Endodermal cell (in vitro differentiated cells): ENCODE data around the gene TCEANC2. TPM values are rescaled to one million over a fixed set of nuclear protein-coding genes. Genes with fewer than 3 reads are reported as not detected.
"Not testable (repeated sequence)": the region's sequence is repeated elsewhere in the genome, so short reads cannot be mapped to it uniquely, and the experiment has no call there.

Source experiments
- DNase-seq: peaks from one replicate; pipeline ENCODE4 v3.0.0-alpha.2; 2017
- H3K27ac ChIP-seq: 2 replicates; pipeline ENCODE4 v1.5.1; 2013; ENCODE audit warnings: mild to moderate bottlenecking, low read depth, low read length, moderate library complexity
- H3K27me3 ChIP-seq: 2 replicates; pipeline ENCODE4 v1.6.1; 2013; ENCODE audit warnings: mild to moderate bottlenecking, low read length, moderate library complexity; ENCODE audit not compliant: insufficient read depth, control insufficient read depth, poor library complexity, severe bottlenecking
- H3K36me3 ChIP-seq: 2 replicates; pipeline ENCODE4 v1.7.0; 2013; ENCODE audit warnings: mild to moderate bottlenecking, low read length, moderate library complexity; ENCODE audit not compliant: control insufficient read depth, insufficient read depth
- H3K4me1 ChIP-seq: one replicate; pipeline ENCODE4 v1.7.0; 2013; ENCODE audit warnings: low read length; ENCODE audit not compliant: control insufficient read depth, insufficient read depth
- H3K4me3 ChIP-seq: 2 replicates; pipeline ENCODE4 v1.5.1; 2013; ENCODE audit warnings: mild to moderate bottlenecking, low read length, moderate library complexity
- H3K9ac ChIP-seq: 2 replicates; pipeline ENCODE4 v1.6.1; 2013; ENCODE audit warnings: mild to moderate bottlenecking, low read length, moderate library complexity; ENCODE audit not compliant: poor library complexity, severe bottlenecking; ENCODE audit errors: extremely low read depth
- H3K9me3 ChIP-seq: 2 replicates; pipeline ENCODE4 v1.6.1; 2013; ENCODE audit warnings: mild to moderate bottlenecking, low read length, moderate library complexity; ENCODE audit not compliant: control insufficient read depth
- H3K27ac Mint-ChIP-seq: 2 replicates; pipeline ENCODE4 v1.8.0; 2020; ENCODE audit warnings: mixed read lengths
- H3K27me3 Mint-ChIP-seq: 2 replicates; pipeline ENCODE4 v1.8.0; 2021; ENCODE audit warnings: mild to moderate bottlenecking, mixed read lengths; ENCODE audit not compliant: insufficient read depth
- H3K36me3 Mint-ChIP-seq: 2 replicates; pipeline ENCODE4 v1.8.0; 2020; ENCODE audit warnings: low read depth, mixed read lengths
- H3K4me1 Mint-ChIP-seq: 2 replicates; pipeline ENCODE4 v1.8.0; 2020; ENCODE audit warnings: mixed read lengths
- H3K4me3 Mint-ChIP-seq: 2 replicates; pipeline ENCODE4 v1.8.0; 2020; ENCODE audit warnings: mild to moderate bottlenecking, moderate library complexity, mixed read lengths
- H3K9me3 Mint-ChIP-seq: 2 replicates; pipeline ENCODE4 v1.8.0; 2020; ENCODE audit warnings: mild to moderate bottlenecking, mixed read lengths
- CTCF ChIP-seq: fragments of 200-600 bp; sonication (generic); conservative IDR thresholded peaks from 2 replicates; pipeline ENCODE4 v1.5.0; 2021; ENCODE audit warnings: antibody characterized with exemption, mild to moderate bottlenecking
- WGBS, 2 experiments: methylation state at CpG; one replicate each; pipeline versions ENCODE4 v1.1.5 to v1.1.7; 2013; ENCODE audit warnings: missing lambda C conversion rate in 2 of 2, mixed read lengths in 1 of 2; ENCODE audit not compliant: insufficient coverage in 1 of 2, insufficient read length in 1 of 2; 5-methylcytosine and 5-hydroxymethylcytosine counted together
- total RNA-seq, 2 donors: library from RNA; stranded (reverse); fragmentation: NEBNext Ultra II Directional in 1 of 2; extraction: Animal tissue kit (Norgen Biotek cat#: 25700) in 1 of 2; gene quantifications; 2 replicates in 1 of 2; 3 replicates in 1 of 2; pipeline ENCODE4 v1.2.1, GENCODE V29; 2021

Gene TCEANC2
- total RNA-seq, 2 donors from 2014 or later: 5.9 to 6.6 TPM

- H3K9me3 ChIP-seq: no peaks in the 10 kb centered on the region
- TF ChIP-seq CTCF: no peak
- no peak overlapping the region for H3K4me3 ChIP-seq
- H3K36me3 ChIP-seq: no peaks in the 10 kb centered on the region
- no peaks in the 10 kb centered on the region for H3K27me3 ChIP-seq
- no peak overlapping the region for H3K27ac Mint-ChIP-seq
- H3K4me1 ChIP-seq: no peaks in the 10 kb centered on the region
- DNase-seq: no peak
- no peaks in the 10 kb centered on the region for H3K27me3 Mint-ChIP-seq
- no peak overlapping the region for H3K27ac ChIP-seq
- no peaks in the 10 kb centered on the region for H3K9me3 Mint-ChIP-seq
- no peaks in the 10 kb centered on the region for H3K36me3 Mint-ChIP-seq
- no peak overlapping the region for H3K4me3 Mint-ChIP-seq
- WGBS, 2 experiments: 80 to 93% methylated on average over 1 to 3 of the region's 3 CpGs
- H3K4me1 Mint-ChIP-seq: peaks cover 13% of the 10 kb centered on the region
- H3K9ac ChIP-seq: no peak overlapping the region
Measured at GRCh38 chr1:54091666-54092065, 38.3 kb downstream of the TCEANC2 start.

- no peaks in the 10 kb centered on the region for H3K9me3 Mint-ChIP-seq
- peaks cover 25% of the 10 kb centered on the region for H3K4me1 Mint-ChIP-seq
- Histone ChIP-seq H3K36me3 (no peaks in the 10 kb centered on the region), H3K9ac (no peak overlapping the region), H3K27ac (no peak overlapping the region), H3K27me3 (no peaks in the 10 kb centered on the region), H3K9me3 (no peaks in the 10 kb centered on the region), H3K4me1 (no peaks in the 10 kb centered on the region), H3K4me3 (no peak overlapping the region)
- no peak for DNase-seq
- no peak for TF ChIP-seq CTCF
- no peaks in the 10 kb centered on the region for H3K36me3 Mint-ChIP-seq
- H3K27ac Mint-ChIP-seq: no peak overlapping the region
- no peak overlapping the region for H3K4me3 Mint-ChIP-seq
- no peaks in the 10 kb centered on the region for H3K27me3 Mint-ChIP-seq
- WGBS, 2 experiments: 90 to 98% methylated on average over 4 of the region's 4 CpGs
Measured at GRCh38 chr1:54094001-54094729, 40.8 kb downstream of the TCEANC2 start.

GRCh38 chr1:54094730-54095105 is 41.3 kb downstream of the TCEANC2 start:
- not testable (repeated sequence) for H3K4me3 Mint-ChIP-seq, H3K27ac Mint-ChIP-seq

More at GRCh38 chr1:54094730-54095105, 41.3 kb downstream of the TCEANC2 start:
- H3K9me3 ChIP-seq, H3K4me1 ChIP-seq, H3K36me3 Mint-ChIP-seq, H3K36me3 ChIP-seq, H3K4me3 ChIP-seq, H3K27ac ChIP-seq, DNase-seq, H3K9ac ChIP-seq, H3K27me3 Mint-ChIP-seq, H3K27me3 ChIP-seq, H3K9me3 Mint-ChIP-seq: not testable (repeated sequence)
- H3K4me1 Mint-ChIP-seq: peaks cover 25% of the 10 kb centered on the region
- WGBS, 2 experiments: 0% methylated on average over 1 of the region's 1 CpG
